Memory B cell (primary cell): Measurements from ENCODE around the gene ZNF420.
"Not testable (repeated sequence)": the region's sequence is repeated elsewhere in the genome, so short reads cannot be mapped to it uniquely, and the experiment has no call there.

Experiments
- ATAC-seq: fragments of 150-1000 bp; cut with Tn5 transposase; 2 replicates; pipeline ENCODE4 v1.10.0; 2021; ENCODE audit warnings: low read depth, mild to moderate bottlenecking, moderate library complexity
- DNase-seq, 2 donors: peaks; one replicate each; pipeline ENCODE4 v3.0.0; 2022; ENCODE audit warnings: low spot score in 2 of 2
- H3K27ac Mint-ChIP-seq: one replicate; pipeline ENCODE4 v1.8.0; 2022; ENCODE audit warnings: mild to moderate bottlenecking, moderate library complexity, mixed read lengths
- H3K27me3 Mint-ChIP-seq: one replicate; pipeline ENCODE4 v1.8.0; 2022; ENCODE audit warnings: mixed read lengths
- H3K36me3 Mint-ChIP-seq: one replicate; pipeline ENCODE4 v1.8.0; 2022; ENCODE audit warnings: mild to moderate bottlenecking, mixed read lengths
- H3K4me1 Mint-ChIP-seq: one replicate; pipeline ENCODE4 v1.8.0; 2022; ENCODE audit warnings: mixed read lengths
- H3K4me3 Mint-ChIP-seq: one replicate; pipeline ENCODE4 v1.8.0; 2022; ENCODE audit warnings: mild to moderate bottlenecking, moderate library complexity, mixed read lengths
- H3K9me3 Mint-ChIP-seq: one replicate; pipeline ENCODE4 v1.8.0; 2022; ENCODE audit warnings: mixed read lengths

Gene ZNF420

GRCh38 chr19:37077934-37078716 is at the start of gene ZNF420:
Gene ZNF420 (plus strand): TSS chr19:37078433. CDS start chr19:37089119, 10,686 bp downstream.
- H3K27ac Mint-ChIP-seq = peak within 1 kb of the TSS; percentile 90

GRCh38 chr19:37045140-37045539 is 33.1 kb upstream of the ZNF420 start:
- Mint-ChIP-seq H3K4me1 (no peaks in the 10 kb centered on the region), H3K36me3 (peaks cover 4% of the 10 kb centered on the region), H3K9me3 (peaks cover 12% of the 10 kb centered on the region), H3K4me3 (no peak overlapping the region), H3K27me3 (no peaks in the 10 kb centered on the region), H3K27ac (no peak overlapping the region)
- ATAC-seq = no peak
- DNase-seq = no peak

More at GRCh38 chr19:37077934-37078716, at the start of gene ZNF420:
- H3K36me3 Mint-ChIP-seq = peaks cover 16% of the 10 kb centered on the region
- peak; percentile 92 for ATAC-seq
- H3K4me1 Mint-ChIP-seq = peaks cover 20% of the 10 kb centered on the region
- H3K9me3 Mint-ChIP-seq = peaks cover 8% of the 10 kb centered on the region
- no peaks in the 10 kb centered on the region for H3K27me3 Mint-ChIP-seq
- peak within 1 kb of the TSS; percentile 95 for H3K4me3 Mint-ChIP-seq
- peak; percentile 80 to 82 for DNase-seq

- no peak for ATAC-seq
- Mint-ChIP-seq H3K36me3 (peaks cover 24% of the 10 kb centered on the region), H3K4me1 (peaks cover 2% of the 10 kb centered on the region), H3K9me3 (peaks cover 29% of the 10 kb centered on the region), H3K27ac (no peak overlapping the region), H3K27me3 (no peaks in the 10 kb centered on the region), H3K4me3 (no peak overlapping the region)
- DNase-seq = no peak
Observed at GRCh38 chr19:37055330-37055729, 22.9 kb upstream of the ZNF420 start.

- H3K4me3 Mint-ChIP-seq = no peak overlapping the region
- DNase-seq = no peak
- no peaks in the 10 kb centered on the region for H3K27me3 Mint-ChIP-seq
- ATAC-seq = no peak
- H3K36me3 Mint-ChIP-seq = peaks cover 19% of the 10 kb centered on the region
- H3K9me3 Mint-ChIP-seq = peaks cover 26% of the 10 kb centered on the region
- H3K27ac Mint-ChIP-seq = no peak overlapping the region
- H3K4me1 Mint-ChIP-seq = peaks cover 2% of the 10 kb centered on the region
Observed at GRCh38 chr19:37056776-37057175, 21.5 kb upstream of the ZNF420 start.

GRCh38 chr19:37059142-37059541 is 19.1 kb upstream of the ZNF420 start:
- no peak overlapping the region for H3K4me3 Mint-ChIP-seq
- peaks cover 24% of the 10 kb centered on the region for H3K9me3 Mint-ChIP-seq
- ATAC-seq (no peak), DNase-seq (no peak)
- no peaks in the 10 kb centered on the region for H3K27me3 Mint-ChIP-seq
- H3K36me3 Mint-ChIP-seq = peaks cover 17% of the 10 kb centered on the region
- H3K27ac Mint-ChIP-seq = no peak overlapping the region
- peaks cover 2% of the 10 kb centered on the region for H3K4me1 Mint-ChIP-seq

- DNase-seq, H3K4me1 Mint-ChIP-seq: not testable (repeated sequence)
- H3K9me3 Mint-ChIP-seq = peaks cover 12% of the 10 kb centered on the region
Observed at GRCh38 chr19:37064886-37065285, 13.3 kb upstream of the ZNF420 start.

GRCh38 chr19:37074111-37074510 is 4.1 kb upstream of the ZNF420 start:
- Mint-ChIP-seq H3K36me3 (peaks cover 2% of the 10 kb centered on the region), H3K27me3 (no peaks in the 10 kb centered on the region), H3K4me1 (peaks cover 16% of the 10 kb centered on the region), H3K4me3 (no peak overlapping the region), H3K9me3 (peaks cover 2% of the 10 kb centered on the region), H3K27ac (no peak overlapping the region)
- ATAC-seq (no peak), DNase-seq (no peak)

More at GRCh38 chr19:37064886-37065285, 13.3 kb upstream of the ZNF420 start:
- H3K4me3 Mint-ChIP-seq, H3K27ac Mint-ChIP-seq, ATAC-seq, H3K36me3 Mint-ChIP-seq, H3K27me3 Mint-ChIP-seq: not testable (repeated sequence)

- ATAC-seq (no peak), DNase-seq (no peak)
- H3K9me3 Mint-ChIP-seq = no peaks in the 10 kb centered on the region
- H3K27ac Mint-ChIP-seq = no peak overlapping the region
- peaks cover 2% of the 10 kb centered on the region for H3K36me3 Mint-ChIP-seq
- H3K27me3 Mint-ChIP-seq = no peaks in the 10 kb centered on the region
- no peak overlapping the region for H3K4me3 Mint-ChIP-seq
- H3K4me1 Mint-ChIP-seq = peaks cover 20% of the 10 kb centered on the region
Observed at GRCh38 chr19:37074819-37075362, 3.3 kb upstream of the ZNF420 start.

- not testable (repeated sequence) for DNase-seq, H3K27me3 Mint-ChIP-seq, H3K27ac Mint-ChIP-seq, H3K9me3 Mint-ChIP-seq, ATAC-seq, H3K36me3 Mint-ChIP-seq, H3K4me3 Mint-ChIP-seq
- H3K4me1 Mint-ChIP-seq = peaks cover 20% of the 10 kb centered on the region
Observed at GRCh38 chr19:37076524-37076923, 1.7 kb upstream of the ZNF420 start.

GRCh38 chr19:37077501-37077933 is 716 bp upstream of the ZNF420 start:
- DNase-seq (no peak), ATAC-seq (no peak)
- peak overlapping the region; percentile 90 for H3K27ac Mint-ChIP-seq
- H3K36me3 Mint-ChIP-seq = peaks cover 15% of the 10 kb centered on the region
- peaks cover 7% of the 10 kb centered on the region for H3K9me3 Mint-ChIP-seq
- H3K4me1 Mint-ChIP-seq = peaks cover 20% of the 10 kb centered on the region
- H3K4me3 Mint-ChIP-seq = peak overlapping the region; percentile 95
- H3K27me3 Mint-ChIP-seq = no peaks in the 10 kb centered on the region

- no peak for DNase-seq
- H3K9me3 Mint-ChIP-seq = peaks cover 10% of the 10 kb centered on the region
- H3K4me1 Mint-ChIP-seq = peaks cover 20% of the 10 kb centered on the region
- no peaks in the 10 kb centered on the region for H3K27me3 Mint-ChIP-seq
- H3K27ac Mint-ChIP-seq = peak overlapping the region; percentile 90
- peak overlapping the region; percentile 95 for H3K4me3 Mint-ChIP-seq
- no peak for ATAC-seq
- peaks cover 19% of the 10 kb centered on the region for H3K36me3 Mint-ChIP-seq
Observed at GRCh38 chr19:37078717-37079032, 442 bp downstream of the ZNF420 start.

- peaks cover 10% of the 10 kb centered on the region for H3K9me3 Mint-ChIP-seq
Observed at GRCh38 chr19:37079238-37079637, 1.0 kb downstream of the ZNF420 start.

GRCh38 chr19:37082307-37082706 is 4.1 kb downstream of the ZNF420 start:
- H3K27me3 Mint-ChIP-seq = no peaks in the 10 kb centered on the region
- no peak overlapping the region for H3K4me3 Mint-ChIP-seq
- DNase-seq (no peak), ATAC-seq (no peak)
- peaks cover 38% of the 10 kb centered on the region for H3K36me3 Mint-ChIP-seq
- no peak overlapping the region for H3K27ac Mint-ChIP-seq
- peaks cover 23% of the 10 kb centered on the region for H3K4me1 Mint-ChIP-seq
- peaks cover 16% of the 10 kb centered on the region for H3K9me3 Mint-ChIP-seq

More at GRCh38 chr19:37079238-37079637, 1.0 kb downstream of the ZNF420 start:
- peaks cover 20% of the 10 kb centered on the region for H3K4me1 Mint-ChIP-seq
- H3K27me3 Mint-ChIP-seq = no peaks in the 10 kb centered on the region
- peaks cover 19% of the 10 kb centered on the region for H3K36me3 Mint-ChIP-seq
- peak overlapping the region; percentile 95 for H3K4me3 Mint-ChIP-seq
- DNase-seq (no peak), ATAC-seq (no peak)
- H3K27ac Mint-ChIP-seq = peak overlapping the region; percentile 90

- Mint-ChIP-seq H3K4me3 (no peak overlapping the region), H3K27ac (no peak overlapping the region), H3K4me1 (peaks cover 3% of the 10 kb centered on the region), H3K27me3 (no peaks in the 10 kb centered on the region), H3K9me3 (peaks cover 16% of the 10 kb centered on the region), H3K36me3 (peaks cover 60% of the 10 kb centered on the region)
- ATAC-seq = no peak
- no peak for DNase-seq
Observed at GRCh38 chr19:37087110-37087509, 8.9 kb downstream of the ZNF420 start.
